Neural progenitor cell (in vitro differentiated cells): ENCODE results near the gene UTY. TPM values are rescaled to one million over a fixed set of nuclear protein-coding genes. Genes with fewer than 3 reads are reported as not detected.

ENCODE experiments used
- DNase-seq: peaks from one replicate; pipeline ENCODE4 v3.0.0-alpha.2; 2016; ENCODE audit warnings: low spot score
- H2AFZ ChIP-seq: fragments of 200-600 bp; sonication (generic); replicated peaks from 2 replicates; pipeline ENCODE4 v1.6.1; 2016; ENCODE audit warnings: antibody characterized with exemption
- H3F3A ChIP-seq: fragments of 200-600 bp; sonication (generic); 2 replicates; pipeline ENCODE4 v1.6.1; 2016; ENCODE audit warnings: antibody characterized with exemption, low read depth
- H3K27ac ChIP-seq: fragments of 200-600 bp; sonication (generic); 2 replicates; pipeline ENCODE4 v1.5.1; 2016; ENCODE audit warnings: mild to moderate bottlenecking
- H3K27me3 ChIP-seq: fragments of 200-600 bp; sonication (generic); 2 replicates; pipeline ENCODE4 v1.6.1; 2016; ENCODE audit warnings: mild to moderate bottlenecking, moderate library complexity
- H3K36me3 ChIP-seq: fragments of 200-600 bp; sonication (generic); 2 replicates; pipeline ENCODE4 v1.5.1; 2016
- H3K4me1 ChIP-seq: fragments of 200-600 bp; sonication (generic); 2 replicates; pipeline ENCODE4 v1.6.1; 2016; ENCODE audit warnings: mixed run types
- H3K4me2 ChIP-seq: fragments of 200-600 bp; sonication (generic); 2 replicates; pipeline ENCODE4 v1.6.1; 2016
- H3K4me3 ChIP-seq: fragments of 200-600 bp; sonication (generic); 2 replicates; pipeline ENCODE4 v1.5.1; 2016
- H3K79me2 ChIP-seq: fragments of 200-600 bp; sonication (generic); 2 replicates; pipeline ENCODE4 v1.6.1; 2016; ENCODE audit warnings: low read depth
- H3K9ac ChIP-seq: fragments of 200-600 bp; sonication (generic); 2 replicates; pipeline ENCODE4 v1.6.1; 2016
- H3K9me3 ChIP-seq: fragments of 200-600 bp; sonication (generic); 2 replicates; pipeline ENCODE4 v1.5.1; 2016; ENCODE audit warnings: low read depth
- H4K20me1 ChIP-seq: fragments of 200-600 bp; sonication (generic); 2 replicates; pipeline ENCODE4 v1.6.1; 2016; ENCODE audit warnings: low read depth
- H3K27ac Mint-ChIP-seq: 3 replicates; pipeline ENCODE4 v1.8.0; 2021; ENCODE audit warnings: mixed read lengths
- H3K27me3 Mint-ChIP-seq: 2 replicates; pipeline ENCODE4 v1.8.0; 2022; ENCODE audit warnings: low read depth, mild to moderate bottlenecking, inconsistent platforms, moderate library complexity, mixed read lengths; ENCODE audit not compliant: insufficient read depth
- H3K36me3 Mint-ChIP-seq: 3 replicates; pipeline ENCODE4 v1.8.0; 2021; ENCODE audit warnings: mixed read lengths
- H3K4me1 Mint-ChIP-seq: 3 replicates; pipeline ENCODE4 v1.8.0; 2021; ENCODE audit warnings: mixed read lengths
- H3K4me3 Mint-ChIP-seq: 3 replicates; pipeline ENCODE4 v1.8.0; 2021; ENCODE audit warnings: mild to moderate bottlenecking, moderate library complexity, mixed read lengths
- H3K9me3 Mint-ChIP-seq: 3 replicates; pipeline ENCODE4 v1.8.0; 2020; ENCODE audit warnings: mixed read lengths
- CTCF ChIP-seq: fragments of 200-600 bp; sonication (generic); IDR thresholded peaks from 2 replicates; pipeline ENCODE4 v1.5.1; 2017; ENCODE audit warnings: antibody characterized with exemption, mild to moderate bottlenecking
- EZH2 ChIP-seq: fragments of 200-600 bp; sonication (generic); IDR thresholded peaks from 2 replicates; pipeline ENCODE4 v1.6.1; 2017; ENCODE audit warnings: antibody characterized with exemption, mild to moderate bottlenecking, moderate library complexity
- EZH2phosphoT487 ChIP-seq: fragments of 200-600 bp; sonication (generic); IDR thresholded peaks from 2 replicates; pipeline ENCODE4 v1.6.1; 2017; ENCODE audit warnings: antibody characterized with exemption
- total RNA-seq: library from RNA; depleted of rRNA; stranded (reverse); fragments of >200 nt; gene quantifications from 2 replicates; pipeline ENCODE4 v1.2.3, GENCODE V29; 2015; ENCODE audit warnings: low replicate concordance

The UTY gene
- total RNA-seq, 1 donor from 2014 or later: not detected

GRCh38 chrY:13445566-13445965 lies 34.3 kb downstream of the UTY start:
- H3K9me3 Mint-ChIP-seq: no peaks in the 10 kb centered on the region
- Histone ChIP-seq H3K4me3 (no peak overlapping the region), H3K4me2 (no peak overlapping the region), H3K9ac (no peak overlapping the region), H3K9me3 (no peaks in the 10 kb centered on the region), H3K27me3 (no peaks in the 10 kb centered on the region), H3F3A (no peaks in the 10 kb centered on the region), H3K4me1 (no peaks in the 10 kb centered on the region), H3K27ac (no peak overlapping the region), H4K20me1 (no peaks in the 10 kb centered on the region), H2AFZ (no peak overlapping the region), H3K36me3 (no peaks in the 10 kb centered on the region), H3K79me2 (no peaks in the 10 kb centered on the region)
- H3K27me3 Mint-ChIP-seq: no peaks in the 10 kb centered on the region
- DNase-seq: no peak
- TF ChIP-seq CTCF (no peak), EZH2 (no peak), EZH2phosphoT487 (no peak)
- H3K27ac Mint-ChIP-seq: no peak overlapping the region
- H3K36me3 Mint-ChIP-seq: no peaks in the 10 kb centered on the region
- H3K4me1 Mint-ChIP-seq: no peaks in the 10 kb centered on the region
- no peak overlapping the region for H3K4me3 Mint-ChIP-seq

- H3K36me3 ChIP-seq: no peaks in the 10 kb centered on the region
- no peaks in the 10 kb centered on the region for H3K4me1 ChIP-seq
- no peak for DNase-seq
- Mint-ChIP-seq H3K9me3 (no peaks in the 10 kb centered on the region), H3K4me1 (no peaks in the 10 kb centered on the region), H3K27me3 (no peaks in the 10 kb centered on the region), H3K4me3 (no peak overlapping the region), H3K36me3 (no peaks in the 10 kb centered on the region), H3K27ac (no peak overlapping the region)
- no peak overlapping the region for H3K4me2 ChIP-seq
- no peaks in the 10 kb centered on the region for H3F3A ChIP-seq
- H3K9me3 ChIP-seq: no peaks in the 10 kb centered on the region
- H3K27me3 ChIP-seq: no peaks in the 10 kb centered on the region
- H2AFZ ChIP-seq: no peak overlapping the region
- no peaks in the 10 kb centered on the region for H4K20me1 ChIP-seq
- no peaks in the 10 kb centered on the region for H3K79me2 ChIP-seq
- no peak overlapping the region for H3K9ac ChIP-seq
- H3K4me3 ChIP-seq: no peak overlapping the region
- no peak for TF ChIP-seq EZH2phosphoT487
- no peak for TF ChIP-seq EZH2
- no peak for TF ChIP-seq CTCF
- H3K27ac ChIP-seq: no peak overlapping the region
Measured at GRCh38 chrY:13443146-13443545, 36.7 kb downstream of the UTY start.

GRCh38 chrY:13440811-13441210 lies 39.0 kb downstream of the UTY start:
- no peaks in the 10 kb centered on the region for H3K36me3 Mint-ChIP-seq
- no peak overlapping the region for H3K4me3 Mint-ChIP-seq
- no peaks in the 10 kb centered on the region for H3K9me3 ChIP-seq
- H3K79me2 ChIP-seq: no peaks in the 10 kb centered on the region
- H3F3A ChIP-seq: no peaks in the 10 kb centered on the region
- DNase-seq: no peak
- no peak overlapping the region for H3K4me3 ChIP-seq
- no peaks in the 10 kb centered on the region for H3K4me1 Mint-ChIP-seq
- H3K27ac ChIP-seq: no peak overlapping the region
- H3K4me1 ChIP-seq: no peaks in the 10 kb centered on the region
- H2AFZ ChIP-seq: no peak overlapping the region
- no peaks in the 10 kb centered on the region for H3K9me3 Mint-ChIP-seq
- no peak overlapping the region for H3K27ac Mint-ChIP-seq
- TF ChIP-seq EZH2phosphoT487: no peak
- no peak for TF ChIP-seq CTCF
- TF ChIP-seq EZH2: no peak
- no peak overlapping the region for H3K4me2 ChIP-seq
- H4K20me1 ChIP-seq: no peaks in the 10 kb centered on the region
- no peaks in the 10 kb centered on the region for H3K27me3 ChIP-seq
- no peak overlapping the region for H3K9ac ChIP-seq
- H3K27me3 Mint-ChIP-seq: no peaks in the 10 kb centered on the region
- H3K36me3 ChIP-seq: no peaks in the 10 kb centered on the region
